Adipocyte (in vitro differentiated cells): ENCODE results near the gene KRTAP5-1.
A peak's percentile ranks its signal among the peaks of the same experiment; 100 is the strongest.

Experiments used
- DNase-seq: peaks from one replicate; pipeline ENCODE4 v3.0.0-alpha.2; 2015; ENCODE audit warnings: low read depth
- H3K27me3 ChIP-seq: replicated peaks from 2 replicates; pipeline ENCODE4 v1.7.0; 2013; ENCODE audit warnings: mild to moderate bottlenecking, low read length, moderate library complexity; ENCODE audit not compliant: control insufficient read depth, insufficient read depth
- H3K36me3 ChIP-seq: 2 replicates; pipeline ENCODE4 v1.7.0; 2013; ENCODE audit warnings: low read length, mild to moderate bottlenecking, moderate library complexity; ENCODE audit not compliant: control insufficient read depth, insufficient read depth, severe bottlenecking
- H3K4me1 ChIP-seq: 2 replicates; pipeline ENCODE4 v1.7.0; 2013; ENCODE audit warnings: mild to moderate bottlenecking, low read length, moderate library complexity; ENCODE audit not compliant: control insufficient read depth, insufficient read depth
- H3K4me3 ChIP-seq: 2 replicates; pipeline ENCODE4 v1.7.0; 2013; ENCODE audit warnings: mild to moderate bottlenecking, low read length, moderate library complexity
- H3K9ac ChIP-seq: 2 replicates; pipeline ENCODE4 v1.7.0; 2013; ENCODE audit warnings: mild to moderate bottlenecking, low read length, moderate library complexity
- H3K9me3 ChIP-seq: 2 replicates; pipeline ENCODE4 v1.7.0; 2013; ENCODE audit warnings: mild to moderate bottlenecking, low read length, moderate library complexity; ENCODE audit not compliant: control insufficient read depth

Gene KRTAP5-1

GRCh38 chr11:1563697-1564534, 21.2 kb downstream of the KRTAP5-1 start:
- no peak overlapping the region for H3K9ac ChIP-seq
- H3K27me3 ChIP-seq, result peaks cover 4% of the 10 kb centered on the region
- H3K36me3 ChIP-seq, result no peaks in the 10 kb centered on the region
- H3K4me3 ChIP-seq, result no peak overlapping the region
- H3K4me1 ChIP-seq, result peaks cover 15% of the 10 kb centered on the region
- no peak for DNase-seq
- no peaks in the 10 kb centered on the region for H3K9me3 ChIP-seq

GRCh38 chr11:1563149-1563638, 21.9 kb downstream of the KRTAP5-1 start:
- Histone ChIP-seq H3K36me3 (no peaks in the 10 kb centered on the region), H3K9me3 (no peaks in the 10 kb centered on the region), H3K4me3 (no peak overlapping the region), H3K9ac (no peak overlapping the region), H3K27me3 (peaks cover 4% of the 10 kb centered on the region), H3K4me1 (peaks cover 22% of the 10 kb centered on the region)
- DNase-seq, result no peak

- H3K4me1 ChIP-seq, result peaks cover 25% of the 10 kb centered on the region
- no peak overlapping the region for H3K4me3 ChIP-seq
- H3K9ac ChIP-seq, result no peak overlapping the region
- H3K27me3 ChIP-seq, result peaks cover 4% of the 10 kb centered on the region
- DNase-seq, result no peak
- H3K9me3 ChIP-seq, result no peaks in the 10 kb centered on the region
- no peaks in the 10 kb centered on the region for H3K36me3 ChIP-seq
These were observed 22.5 kb downstream of the KRTAP5-1 start for GRCh38 chr11:1562469-1563148.

DNA sequence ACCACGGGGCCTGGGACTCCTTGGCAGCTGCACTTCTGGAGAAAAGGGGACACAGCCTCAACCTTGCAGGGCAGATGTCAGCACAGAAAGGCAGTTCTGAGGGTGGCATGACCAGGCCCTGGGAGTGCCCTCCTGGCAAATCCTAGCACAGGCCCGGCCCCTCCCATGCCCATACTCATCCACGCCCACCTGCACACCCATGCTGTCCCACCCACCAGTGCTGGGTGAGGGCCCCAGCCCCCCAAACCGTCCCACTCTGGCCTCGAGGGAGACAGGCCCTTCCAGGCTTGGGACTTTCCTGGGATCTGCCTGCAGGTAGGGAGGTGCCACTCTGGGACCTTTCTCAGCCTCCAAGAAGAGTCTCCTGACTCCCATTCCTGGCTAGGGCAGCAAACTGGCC, 23.1 kb downstream of the KRTAP5-1 start:
- no peaks in the 10 kb centered on the region for H3K9me3 ChIP-seq
- no peaks in the 10 kb centered on the region for H3K36me3 ChIP-seq
- H3K4me3 ChIP-seq, result no peak overlapping the region
- peaks cover 4% of the 10 kb centered on the region for H3K27me3 ChIP-seq
- peaks cover 25% of the 10 kb centered on the region for H3K4me1 ChIP-seq
- no peak for DNase-seq
- no peak overlapping the region for H3K9ac ChIP-seq

DNA sequence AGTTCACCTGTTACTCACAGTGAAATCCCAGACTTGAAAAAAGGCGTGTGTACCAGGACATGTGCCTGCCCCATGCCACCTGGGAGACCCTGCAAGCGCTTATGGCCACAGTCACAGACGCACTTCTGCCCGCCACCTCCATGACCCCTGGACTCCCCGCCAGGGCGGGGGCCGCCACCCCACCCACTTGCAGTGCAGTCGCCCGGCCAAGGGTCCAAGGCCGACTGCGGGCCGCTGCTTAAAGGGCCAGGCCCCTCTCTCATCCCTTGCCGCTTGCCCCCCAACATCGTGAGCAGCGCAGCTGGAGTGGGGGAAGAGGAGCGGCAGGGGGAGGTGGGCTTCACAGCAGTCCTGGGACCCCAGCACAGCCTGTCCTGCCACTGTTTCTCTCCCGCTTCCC, 23.8 kb downstream of the KRTAP5-1 start:
- Histone ChIP-seq H3K4me1 (peaks cover 25% of the 10 kb centered on the region), H3K27me3 (peaks cover 4% of the 10 kb centered on the region), H3K4me3 (no peak overlapping the region), H3K9ac (no peak overlapping the region), H3K36me3 (no peaks in the 10 kb centered on the region), H3K9me3 (no peaks in the 10 kb centered on the region)
- no peak for DNase-seq

GRCh38 chr11:1560649-1561251, 24.3 kb downstream of the KRTAP5-1 start:
- Histone ChIP-seq H3K4me1 (peaks cover 25% of the 10 kb centered on the region), H3K9me3 (no peaks in the 10 kb centered on the region), H3K4me3 (no peak overlapping the region), H3K36me3 (no peaks in the 10 kb centered on the region), H3K9ac (no peak overlapping the region), H3K27me3 (peaks cover 2% of the 10 kb centered on the region)
- DNase-seq, result no peak

DNA sequence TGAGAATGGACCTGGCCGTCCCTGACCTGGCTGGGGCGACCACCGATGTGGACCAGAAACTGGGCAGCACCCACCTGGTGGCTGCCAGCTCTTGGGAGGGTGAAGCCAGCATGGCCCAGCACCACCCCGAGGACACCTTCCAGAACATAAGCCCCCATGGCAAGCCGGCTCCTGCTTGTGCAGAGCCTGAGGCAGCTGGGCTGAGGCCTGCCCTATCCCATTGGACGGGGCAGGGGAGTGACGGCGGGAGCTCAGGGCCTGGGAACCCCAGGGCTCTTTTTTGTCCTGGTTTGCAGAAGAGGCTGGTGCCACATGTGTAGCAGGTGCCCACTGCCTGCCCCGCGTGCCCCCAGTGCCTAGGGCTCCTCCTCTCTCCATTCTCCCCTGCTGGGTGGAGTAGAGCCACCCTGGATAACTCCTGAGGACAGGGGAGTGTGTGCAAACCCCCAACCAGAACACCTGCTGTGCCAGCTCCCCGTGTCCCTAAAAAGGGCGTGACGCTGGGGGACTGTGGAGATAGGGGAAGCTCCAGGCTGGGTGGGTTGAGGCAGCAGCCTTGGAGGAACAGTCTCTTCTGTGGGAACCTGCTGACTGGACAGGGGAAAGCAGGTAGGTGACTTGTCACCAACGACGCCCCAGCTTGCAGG, 25.0 kb downstream of the KRTAP5-1 start:
- Histone ChIP-seq H3K36me3 (no peaks in the 10 kb centered on the region), H3K9ac (no peak overlapping the region), H3K9me3 (no peaks in the 10 kb centered on the region), H3K4me1 (peaks cover 25% of the 10 kb centered on the region), H3K27me3 (no peaks in the 10 kb centered on the region), H3K4me3 (no peak overlapping the region)
- DNase-seq, result no peak

- Histone ChIP-seq H3K9me3 (no peaks in the 10 kb centered on the region), H3K27me3 (no peaks in the 10 kb centered on the region), H3K4me1 (peaks cover 25% of the 10 kb centered on the region), H3K36me3 (no peaks in the 10 kb centered on the region), H3K9ac (peak overlapping the region; percentile 47), H3K4me3 (no peak overlapping the region)
- DNase-seq, result peak; percentile 94
These were observed 25.8 kb downstream of the KRTAP5-1 start for GRCh38 chr11:1559111-1559951.

DNA sequence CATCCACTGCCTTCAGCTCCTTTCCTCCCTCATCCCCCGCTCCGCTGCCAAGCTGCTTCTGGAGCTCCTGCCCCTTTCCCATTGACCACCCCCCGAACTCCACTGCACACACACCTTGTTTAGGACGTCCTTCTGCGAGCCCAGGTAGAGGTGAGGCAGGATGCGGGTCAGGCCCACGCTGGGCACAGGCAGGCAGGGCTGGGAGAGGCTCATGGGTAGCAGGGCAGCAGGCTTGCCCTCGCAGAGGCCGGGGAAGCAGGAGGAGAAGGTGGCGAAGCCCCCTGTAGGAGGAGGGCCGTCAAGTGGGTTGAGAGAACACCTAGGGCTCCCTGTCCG, 26.3 kb downstream of the KRTAP5-1 start:
- DNase-seq, result no peak
- Histone ChIP-seq H3K4me3 (no peak overlapping the region), H3K9ac (peak overlapping the region; percentile 47), H3K9me3 (no peaks in the 10 kb centered on the region), H3K36me3 (no peaks in the 10 kb centered on the region), H3K27me3 (no peaks in the 10 kb centered on the region), H3K4me1 (peaks cover 25% of the 10 kb centered on the region)

DNA sequence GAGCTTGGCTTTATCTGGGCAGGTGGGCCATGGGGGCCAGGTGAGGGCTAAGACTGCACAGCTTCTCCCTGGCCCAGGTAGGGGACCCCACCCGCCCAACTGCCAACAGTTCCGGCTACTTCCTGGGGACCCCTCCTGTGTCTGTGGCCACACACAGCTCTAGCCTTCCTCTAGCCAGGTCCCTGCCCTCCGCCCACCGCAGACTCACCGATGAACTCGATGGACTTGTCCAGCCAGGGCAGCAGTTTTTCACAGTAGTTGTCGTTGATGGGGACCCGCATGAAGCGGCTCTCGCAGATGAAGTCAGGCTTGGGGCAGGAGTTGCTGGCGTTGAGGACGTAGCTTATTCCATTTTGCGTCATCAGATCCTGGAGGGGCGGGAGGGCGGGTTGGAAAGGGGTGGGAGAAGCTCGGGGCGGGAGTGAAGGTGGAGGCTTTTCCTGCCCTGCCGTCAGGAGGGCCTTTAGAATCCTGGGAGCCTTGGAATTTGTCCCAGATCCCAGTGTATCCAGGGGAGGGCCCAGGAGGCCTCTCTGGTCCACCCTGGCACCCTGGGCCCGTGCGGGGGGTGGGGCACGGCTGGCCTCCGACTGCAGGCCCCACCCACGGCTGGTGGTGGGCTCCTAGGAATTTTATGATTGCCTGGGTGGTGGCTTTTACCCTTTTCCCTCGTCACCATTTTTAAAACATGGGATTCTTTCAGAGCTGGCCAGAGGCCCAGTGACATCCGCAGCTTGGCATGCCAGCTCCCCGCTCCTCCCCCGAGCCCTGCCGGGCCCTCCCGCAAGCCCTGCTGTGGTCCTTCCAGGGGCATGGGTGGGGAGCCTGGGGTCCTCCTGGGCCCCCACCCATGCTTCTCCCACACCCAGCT, 26.9 kb downstream of the KRTAP5-1 start:
- Histone ChIP-seq H3K27me3 (peaks cover 6% of the 10 kb centered on the region), H3K4me1 (peaks cover 25% of the 10 kb centered on the region), H3K9ac (peak overlapping the region; percentile 47), H3K36me3 (no peaks in the 10 kb centered on the region), H3K4me3 (no peak overlapping the region), H3K9me3 (no peaks in the 10 kb centered on the region)
- DNase-seq, result peak; percentile 85
